ENCODE results near the gene TF. TPM values are rescaled to one million over a fixed set of nuclear protein-coding genes. Genes with fewer than 3 reads are reported as not detected.

The TF gene
- total and polyA plus RNA-seq, 2 of the 8 experiments (the other 6 are each of a cell fraction or from before 2014, with no cell fraction given), result 0.02 to 0.26 TPM

GRCh38 chr3:133730993-133731392, 15.2 kb upstream of the TF start:
- Histone ChIP-seq H3K27ac (ENCODE audit: low read depth, low read length) (no peak overlapping the region), H4K91ac (replicated peaks; ENCODE audit: insufficient read length, low read length) (no peak overlapping the region), H3K4me3 (ENCODE audit: extremely low read depth in 1 of 4, insufficient read depth in 2 of 4, low read depth in 3 of 4, low read length in 4 of 4) (no peak overlapping the region), H4K8ac (ENCODE audit: extremely low read depth, insufficient read depth, low read length) (no peak overlapping the region), H3K79me1 (ENCODE audit: low read depth, low read length) (no peaks in the 10 kb centered on the region), H2BK120ac (replicated peaks; ENCODE audit: low read depth, low read length) (no peak overlapping the region), H2BK12ac (ENCODE audit: low read depth, low read length) (no peak overlapping the region), H3K9me3 (ENCODE audit: insufficient read depth in 2 of 2, low read depth in 1 of 2, low read length in 1 of 2) (peaks cover 24 to 39% of the 10 kb centered on the region in 2 experiments), H2AK5ac (ENCODE audit: low read depth, low read length) (no peak overlapping the region), H3K56ac (replicated peaks; ENCODE audit: insufficient read length, low read depth, low read length) (no peak overlapping the region), H2BK20ac (ENCODE audit: low read length) (no peak overlapping the region), H4K5ac (ENCODE audit: insufficient read length, low read depth, low read length) (no peak overlapping the region), H3K4ac (replicated peaks; ENCODE audit: insufficient read length, low read depth, low read length) (no peak overlapping the region), H2BK5ac (ENCODE audit: low read depth, low read length) (no peak overlapping the region), H3K4me1 (replicated peaks in 1 of 4; ENCODE audit: control insufficient read depth in 3 of 4, insufficient read depth in 4 of 4, low read length in 3 of 4) (no peaks in the 10 kb centered on the region), H3K23me2 (ENCODE audit: low read depth, low read length) (no peaks in the 10 kb centered on the region), H3K18ac (ENCODE audit: extremely low read depth, low read length) (no peak overlapping the region), H3K79me2 (ENCODE audit: control insufficient read depth in 1 of 2, insufficient read depth in 2 of 2, low read length in 2 of 2) (no peaks in the 10 kb centered on the region), H2AFZ (ENCODE audit: low read length) (no peak overlapping the region), H3K14ac (ENCODE audit: insufficient read length) (no peak overlapping the region), H3K4me2 (ENCODE audit: insufficient read depth in 1 of 2, low read depth in 2 of 2, low read length in 2 of 2) (no peak overlapping the region), H3K27me3 (replicated peaks in 1 of 4; ENCODE audit: control insufficient read depth in 3 of 4, extremely low read depth in 1 of 4, insufficient read depth in 3 of 4, low read length in 3 of 4) (no peaks in the 10 kb centered on the region), H3K23ac (ENCODE audit: insufficient read length) (no peak overlapping the region), H4K20me1 (replicated peaks in 1 of 2; ENCODE audit: control insufficient read depth in 1 of 2, insufficient read depth in 2 of 2, low read length in 2 of 2) (no peaks in the 10 kb centered on the region), H2BK15ac (ENCODE audit: low read length) (no peak overlapping the region), H3K36me3 (ENCODE audit: control insufficient read depth in 2 of 4, insufficient read depth in 4 of 4, low read length in 3 of 4) (no peaks in the 10 kb centered on the region), H3K9ac (replicated peaks in 1 of 4; ENCODE audit: extremely low read depth in 1 of 4, low read depth in 3 of 4, low read length in 3 of 4) (no peak overlapping the region)
- ChIA-PET POLR2A (ENCODE audit: partially characterized antibody) (no interaction called here), CTCF (ENCODE audit: partially characterized antibody) (interaction anchor here (0.9 kb wide), 1 partner anchor 26 kb away, joined by 3 read pairs; no protein-coding TSS in a partner anchor)
- DNase-seq (ENCODE audit: low read depth in 1 of 2, low spot score in 2 of 2) (no peak), FAIRE-seq (no peak)
- TF ChIP-seq ATF3 (IDR thresholded peaks at IDR 0.05; ENCODE audit: insufficient read depth, low read depth, low read length), result no peak
- no peak for TF ChIP-seq SP2 (IDR thresholded peaks at IDR 0.05; ENCODE audit: low read length)
